ENCODE results near the gene CDH4.

CDH4 gene

GRCh38 chr20:61902221-61902869, 650.3 kb downstream of the CDH4 start:
- TF ChIP-seq POLR2A (IDR thresholded peaks at IDR 0.05; ENCODE audit: low read length) (no peak), GATA1 (IDR thresholded peaks at IDR 0.05; ENCODE audit: low read depth, low read length) (no peak)
- DNase-seq = no peak

- DNase-seq = no peak
- TF ChIP-seq POLR2A (IDR thresholded peaks at IDR 0.05; ENCODE audit: low read length) = no peak
- TF ChIP-seq GATA1 (IDR thresholded peaks at IDR 0.05; ENCODE audit: low read depth, low read length) = no peak
These were observed 651.7 kb downstream of the CDH4 start for GRCh38 chr20:61903575-61904340.

GRCh38 chr20:61904456-61904855, 652.4 kb downstream of the CDH4 start:
- no peak for DNase-seq
- no peak for TF ChIP-seq GATA1 (IDR thresholded peaks at IDR 0.05; ENCODE audit: low read depth, low read length)
- TF ChIP-seq POLR2A (IDR thresholded peaks at IDR 0.05; ENCODE audit: low read length) = no peak

DNA sequence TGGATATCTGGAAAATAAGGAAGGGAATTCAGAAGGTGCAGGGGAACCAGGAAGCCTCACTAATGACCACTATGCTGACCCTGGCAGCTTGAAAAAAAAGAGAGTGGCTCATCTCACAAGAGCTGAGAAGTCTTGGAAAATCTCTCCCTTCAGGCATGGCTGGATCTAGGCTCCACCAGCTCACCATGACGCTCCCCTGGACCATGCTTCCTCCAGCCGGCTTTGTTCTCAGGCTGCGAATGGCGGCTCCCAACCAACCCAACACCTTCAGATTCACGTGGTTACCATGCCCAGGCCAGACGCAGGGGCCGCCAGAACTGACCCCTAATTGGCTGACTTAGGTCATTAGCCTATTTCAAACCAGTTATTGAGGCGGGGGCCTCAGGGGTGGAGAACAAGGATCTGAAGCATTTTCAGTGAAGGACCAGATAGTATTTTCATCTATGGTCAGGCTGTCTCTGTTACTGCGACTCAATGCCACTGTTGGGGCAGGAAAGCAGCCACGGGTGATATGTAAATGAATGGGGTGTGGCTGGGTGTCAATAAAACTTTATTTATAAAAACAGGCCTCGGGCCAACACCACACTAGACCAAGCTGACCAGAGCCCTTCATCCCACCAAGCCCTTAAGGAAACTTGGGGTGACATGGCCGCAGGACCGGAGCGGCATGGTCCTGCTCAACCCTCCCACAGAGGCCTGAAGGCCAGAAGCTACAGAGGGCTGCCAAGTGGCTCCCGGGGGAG, 653.9 kb downstream of the CDH4 start:
- TF ChIP-seq GATA1 (IDR thresholded peaks at IDR 0.05; ENCODE audit: low read depth, low read length) (no peak), POLR2A (IDR thresholded peaks at IDR 0.05; ENCODE audit: low read length) (no peak)
- DNase-seq = no peak

GRCh38 chr20:61907081-61907891, 655.2 kb downstream of the CDH4 start:
- TF ChIP-seq GATA1 (IDR thresholded peaks at IDR 0.05; ENCODE audit: low read depth, low read length) (no peak), POLR2A (IDR thresholded peaks at IDR 0.05; ENCODE audit: low read length) (no peak)
- DNase-seq = no peak

DNA sequence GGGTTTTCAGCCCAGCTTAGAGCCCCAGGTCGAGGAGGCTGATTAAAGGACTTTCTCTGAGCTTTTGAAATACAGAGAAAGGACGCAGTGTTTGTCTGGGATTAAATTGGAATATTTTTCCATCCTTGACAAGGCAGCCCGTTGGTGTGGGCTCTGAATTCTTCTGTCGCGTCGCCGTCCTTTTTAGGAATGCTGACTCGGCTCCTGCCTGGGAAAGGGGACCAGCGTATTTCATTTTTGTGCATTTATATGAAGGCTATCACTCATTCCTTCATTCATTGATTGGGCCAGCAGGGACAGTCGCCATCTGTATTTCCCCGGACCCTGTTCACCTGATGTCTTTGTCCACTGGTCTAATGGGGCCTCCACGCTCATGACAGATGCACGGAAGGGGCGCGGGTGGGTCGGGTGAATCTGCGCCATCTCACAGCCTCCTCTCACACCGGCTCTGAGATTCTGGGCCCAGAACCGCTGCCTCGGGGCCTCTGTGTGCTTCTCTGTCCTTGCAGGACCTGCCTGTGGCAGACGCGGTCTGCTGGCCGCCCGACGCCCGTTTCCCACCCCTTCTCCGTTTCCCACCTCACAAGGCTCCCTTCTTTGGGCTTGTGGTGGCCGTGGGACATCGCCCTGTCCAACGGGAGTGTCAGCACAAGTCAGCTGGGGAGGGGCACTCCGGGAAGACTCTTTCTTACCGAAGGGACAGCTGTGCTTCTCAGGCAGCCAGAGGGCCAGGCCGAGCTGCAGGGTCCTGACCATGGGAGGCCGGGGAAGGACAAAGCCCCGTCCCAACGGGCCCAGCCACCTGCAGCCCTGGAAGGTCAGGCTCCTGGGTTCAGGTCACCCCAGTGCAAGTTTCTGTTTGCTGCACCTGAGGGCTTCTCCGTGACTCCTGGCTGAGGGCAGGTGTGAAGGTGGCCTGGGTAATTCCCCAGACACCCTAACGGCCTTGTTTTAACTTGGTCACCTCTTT, 656.3 kb downstream of the CDH4 start:
- TF ChIP-seq POLR2A (IDR thresholded peaks at IDR 0.05; ENCODE audit: low read length) (no peak), GATA1 (IDR thresholded peaks at IDR 0.05; ENCODE audit: low read depth, low read length) (no peak)
- no peak for DNase-seq

- TF ChIP-seq POLR2A (IDR thresholded peaks at IDR 0.05; ENCODE audit: low read length) = no peak
These were observed 657.0 kb downstream of the CDH4 start for GRCh38 chr20:61909028-61909427.

GRCh38 chr20:61909821-61910220, 657.8 kb downstream of the CDH4 start:
- DNase-seq = no peak
- TF ChIP-seq POLR2A (IDR thresholded peaks at IDR 0.05; ENCODE audit: low read length) = no peak
- TF ChIP-seq GATA1 (IDR thresholded peaks at IDR 0.05; ENCODE audit: low read depth, low read length) = no peak

More at GRCh38 chr20:61909028-61909427, 657.0 kb downstream of the CDH4 start:
- no peak for DNase-seq

GRCh38 chr20:61911824-61912223, 659.8 kb downstream of the CDH4 start:
- TF ChIP-seq POLR2A (IDR thresholded peaks at IDR 0.05; ENCODE audit: low read length) (no peak), GATA1 (IDR thresholded peaks at IDR 0.05; ENCODE audit: low read depth, low read length) (no peak)
- no peak for DNase-seq

GRCh38 chr20:61912665-61913422, 660.8 kb downstream of the CDH4 start:
- DNase-seq = no peak
- TF ChIP-seq GATA1 (IDR thresholded peaks at IDR 0.05; ENCODE audit: low read depth, low read length) = no peak
- no peak for TF ChIP-seq POLR2A (IDR thresholded peaks at IDR 0.05; ENCODE audit: low read length)

GRCh38 chr20:61913423-61914225, 661.6 kb downstream of the CDH4 start:
- TF ChIP-seq GATA1 (IDR thresholded peaks at IDR 0.05; ENCODE audit: low read depth, low read length) = no peak
- no peak for TF ChIP-seq POLR2A (IDR thresholded peaks at IDR 0.05; ENCODE audit: low read length)
- DNase-seq = no peak
